Measurements from ENCODE around the gene TJP2.

The TJP2 gene

DNA sequence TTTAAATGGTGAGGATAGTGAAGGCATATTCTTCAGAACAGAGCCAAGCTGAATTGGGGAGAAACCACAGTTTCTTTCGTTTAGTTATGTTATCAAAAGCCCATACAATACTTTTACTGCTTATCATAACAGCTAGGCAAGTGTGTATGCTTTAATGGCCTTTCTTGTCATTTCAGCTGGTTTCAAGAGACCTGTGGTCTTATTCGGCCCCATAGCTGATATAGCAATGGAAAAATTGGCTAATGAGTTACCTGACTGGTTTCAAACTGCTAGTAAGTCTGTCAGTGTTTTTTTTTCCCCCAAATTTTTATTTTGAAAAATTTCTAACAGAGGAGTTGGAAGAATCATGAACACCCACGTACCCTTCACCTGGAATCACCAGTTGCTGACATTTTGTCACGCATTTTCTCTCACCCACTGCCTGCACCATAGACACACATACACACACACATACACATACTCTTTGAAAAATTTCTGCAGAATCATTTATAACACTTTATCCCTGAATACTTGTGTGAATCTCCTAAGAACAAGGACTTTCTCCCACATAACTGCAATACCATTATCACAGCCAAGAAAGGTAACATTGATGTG, 63.7 kb downstream of the TJP2 start:
- FAIRE-seq, result no peak

DNA sequence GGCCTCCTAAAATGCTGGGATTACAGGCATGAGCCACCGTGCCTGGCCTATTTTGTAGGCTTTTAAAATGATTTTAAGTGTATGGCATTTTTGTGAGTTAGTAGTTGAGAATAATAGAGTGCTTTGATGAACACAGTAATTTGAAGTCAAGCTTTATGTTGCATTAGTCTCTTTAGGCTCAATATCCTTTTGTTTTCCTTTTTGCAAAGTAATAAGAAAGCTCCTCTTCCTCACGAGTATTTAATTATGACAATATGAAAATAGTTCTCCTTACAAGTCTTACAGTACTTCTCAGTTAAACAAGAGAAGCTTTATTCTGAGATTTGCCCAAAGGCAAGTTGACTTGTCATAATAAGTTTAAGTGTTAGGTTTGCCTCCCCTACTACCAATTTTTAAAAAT, 69.0 kb downstream of the TJP2 start:
- no peak for FAIRE-seq

DNA sequence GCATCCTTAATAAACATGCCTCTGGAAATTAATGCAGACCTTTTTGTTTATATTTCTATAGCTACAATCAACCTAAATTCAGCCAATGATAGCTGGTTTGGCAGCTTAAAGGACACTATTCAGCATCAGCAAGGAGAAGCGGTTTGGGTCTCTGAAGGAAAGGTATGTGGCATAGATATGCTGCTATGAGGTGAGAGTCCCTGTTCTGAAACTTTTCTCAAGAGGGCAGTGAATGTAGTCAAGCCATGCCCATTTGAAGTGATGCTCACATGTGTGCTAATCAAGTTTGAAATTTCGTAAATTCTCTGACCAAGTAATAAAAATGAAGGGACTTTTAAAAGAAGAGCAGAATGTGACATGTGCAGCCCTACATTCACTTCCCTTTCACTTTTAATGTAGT, 72.6 kb downstream of the TJP2 start:
- no peak for FAIRE-seq

DNA sequence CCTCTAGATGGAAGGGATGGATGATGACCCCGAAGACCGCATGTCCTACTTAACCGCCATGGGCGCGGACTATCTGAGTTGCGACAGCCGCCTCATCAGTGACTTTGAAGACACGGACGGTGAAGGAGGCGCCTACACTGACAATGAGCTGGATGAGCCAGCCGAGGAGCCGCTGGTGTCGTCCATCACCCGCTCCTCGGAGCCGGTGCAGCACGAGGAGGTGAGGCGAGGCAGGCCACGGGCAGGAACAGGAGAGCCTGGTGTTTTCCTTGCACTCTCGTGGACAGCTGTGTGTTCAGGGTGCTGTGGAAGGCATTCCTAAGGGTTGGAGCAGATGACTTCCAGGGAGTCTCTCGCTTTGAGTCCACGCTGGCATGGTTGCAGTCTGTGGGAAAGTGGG, 73.9 kb downstream of the TJP2 start:
- no peak for FAIRE-seq

DNA sequence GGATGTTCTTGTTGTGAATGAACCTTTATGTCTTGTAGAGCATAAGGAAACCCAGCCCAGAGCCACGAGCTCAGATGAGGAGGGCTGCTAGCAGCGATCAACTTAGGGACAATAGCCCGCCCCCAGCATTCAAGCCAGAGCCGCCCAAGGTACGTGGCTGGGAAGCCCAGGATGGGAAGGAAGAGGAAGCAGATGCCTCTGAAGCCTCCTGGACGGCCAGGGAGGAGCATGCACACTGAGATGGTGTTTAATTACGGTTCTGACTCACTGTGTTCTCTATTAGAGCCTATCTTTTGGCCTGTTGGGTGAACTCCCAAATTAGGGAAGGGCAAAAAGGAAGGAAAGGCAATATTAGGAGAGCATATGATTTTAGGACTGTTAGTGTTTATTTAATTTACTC, 75.3 kb downstream of the TJP2 start:
- FAIRE-seq, result no peak

DNA sequence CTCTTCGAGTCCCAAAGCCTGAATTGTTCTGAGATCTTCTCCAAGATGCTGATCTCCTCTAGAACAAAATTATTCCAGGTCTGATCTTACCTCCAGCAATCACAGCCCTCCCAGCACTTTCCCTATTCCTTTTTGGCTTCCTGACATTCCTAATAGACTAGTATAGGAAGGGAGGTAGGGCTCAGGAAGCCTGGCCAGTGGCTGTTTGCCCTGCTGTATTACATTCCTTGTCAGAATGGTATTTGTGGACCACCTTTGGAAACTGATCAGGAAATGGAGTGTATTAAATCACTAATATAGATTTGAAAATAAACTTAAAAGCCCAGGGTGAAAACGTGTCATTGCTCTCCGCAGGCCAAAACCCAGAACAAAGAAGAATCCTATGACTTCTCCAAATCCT, 76.6 kb downstream of the TJP2 start:
- FAIRE-seq, result no peak

DNA sequence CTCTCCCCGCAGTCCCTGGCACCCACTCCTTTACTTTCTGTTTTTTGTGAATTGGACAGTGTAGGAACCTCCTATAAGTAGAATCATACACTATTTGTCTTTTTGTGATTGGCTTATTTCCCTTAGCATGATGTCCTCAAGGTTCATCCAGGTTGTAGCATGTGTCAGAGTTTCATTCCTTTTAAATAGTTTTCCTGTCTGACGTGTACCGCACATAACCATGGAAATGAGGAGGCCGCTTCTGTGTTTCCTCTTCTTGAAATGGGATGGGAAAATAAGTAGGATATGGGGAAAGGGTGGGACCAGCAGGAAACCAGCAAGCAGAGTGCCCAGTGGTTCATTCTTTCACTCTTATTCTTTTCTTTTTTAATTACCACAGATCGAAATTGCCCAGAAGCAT, 78.4 kb downstream of the TJP2 start:
- no peak for FAIRE-seq

DNA sequence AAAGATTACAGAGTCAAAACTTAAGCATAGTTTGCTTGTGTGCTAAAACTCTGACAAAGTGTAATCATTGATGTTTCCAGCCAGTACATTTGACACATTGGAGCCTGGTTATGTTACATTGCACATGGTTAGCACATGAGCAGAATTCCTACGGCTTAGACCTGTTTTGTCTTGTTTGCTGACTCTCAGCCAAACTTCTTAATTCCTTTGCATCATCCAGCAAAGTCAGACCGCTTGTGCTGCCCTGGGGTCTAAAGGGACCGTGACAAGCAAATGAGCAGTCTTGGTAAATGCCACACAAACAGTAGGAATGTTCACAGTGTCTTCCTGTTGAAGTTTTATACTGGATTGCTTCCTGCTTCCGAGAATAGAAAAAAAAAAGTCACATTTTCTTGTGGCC, 79.0 kb downstream of the TJP2 start:
- no peak for FAIRE-seq

DNA sequence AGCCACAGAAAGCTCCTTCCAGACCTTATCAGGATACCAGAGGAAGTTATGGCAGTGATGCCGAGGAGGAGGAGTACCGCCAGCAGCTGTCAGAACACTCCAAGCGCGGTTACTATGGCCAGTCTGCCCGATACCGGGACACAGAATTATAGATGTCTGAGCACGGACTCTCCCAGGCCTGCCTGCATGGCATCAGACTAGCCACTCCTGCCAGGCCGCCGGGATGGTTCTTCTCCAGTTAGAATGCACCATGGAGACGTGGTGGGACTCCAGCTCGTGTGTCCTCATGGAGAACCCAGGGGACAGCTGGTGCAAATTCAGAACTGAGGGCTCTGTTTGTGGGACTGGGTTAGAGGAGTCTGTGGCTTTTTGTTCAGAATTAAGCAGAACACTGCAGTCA, 80.1 kb downstream of the TJP2 start:
- FAIRE-seq, result no peak

DNA sequence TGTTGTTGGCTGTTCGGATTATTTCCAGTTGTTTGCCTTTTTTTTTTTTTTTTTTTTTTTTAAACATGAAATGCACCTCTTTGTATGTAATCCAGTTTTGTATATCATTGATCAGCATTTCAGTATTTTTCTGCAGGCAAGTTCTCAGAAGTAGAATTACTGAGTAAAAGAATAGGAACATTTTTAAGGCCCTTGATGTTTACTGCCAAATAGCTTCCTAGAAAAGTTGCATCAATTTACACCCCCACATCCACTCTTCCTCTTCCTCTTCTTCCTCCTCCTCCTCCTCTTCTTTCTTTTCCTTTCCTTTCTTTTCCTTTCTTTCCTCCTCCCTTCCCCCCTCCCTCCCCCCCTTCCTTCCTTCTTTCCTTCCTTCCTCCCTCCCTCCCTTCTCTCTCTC, 81.5 kb downstream of the TJP2 start:
- FAIRE-seq, result no peak

DNA sequence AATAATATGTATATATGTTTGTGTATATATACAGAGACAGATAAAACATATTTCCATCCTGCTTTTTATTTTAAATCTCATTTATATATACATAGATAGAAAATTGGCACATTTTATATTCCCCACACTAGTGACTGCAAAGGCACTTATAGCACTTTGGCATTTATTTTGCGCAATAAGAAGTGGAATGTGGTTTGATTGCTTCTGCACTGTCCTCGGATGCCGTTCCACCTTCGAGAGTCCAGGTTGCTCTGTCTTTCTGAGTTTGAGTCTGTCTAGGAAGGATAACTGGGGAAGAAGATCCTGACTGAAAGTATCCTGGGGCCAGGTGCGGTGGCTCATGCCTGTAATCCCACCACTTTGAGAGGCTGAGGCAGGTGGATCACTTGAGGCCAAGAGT, 84.5 kb downstream of the TJP2 start:
- FAIRE-seq, result no peak

DNA sequence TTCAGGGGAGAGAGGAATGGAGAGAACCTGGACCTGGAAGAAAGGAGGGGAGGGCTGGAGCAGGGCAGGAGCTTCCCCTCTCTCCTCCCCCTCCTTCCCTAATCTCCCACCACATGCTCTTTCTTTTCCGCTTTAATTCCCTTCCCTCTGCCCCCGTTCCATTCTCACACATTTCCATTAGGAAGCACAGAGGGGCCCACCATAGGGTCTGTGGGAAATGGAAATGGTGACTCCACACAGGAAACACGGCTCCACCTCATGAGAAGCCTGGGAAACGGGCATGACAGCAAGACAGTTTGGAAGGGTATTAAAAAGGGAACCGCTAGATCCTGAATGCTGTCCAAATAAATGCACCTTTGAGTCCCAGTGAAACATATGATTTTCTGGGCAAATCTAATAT, 86.1 kb downstream of the TJP2 start:
- FAIRE-seq, result no peak

DNA sequence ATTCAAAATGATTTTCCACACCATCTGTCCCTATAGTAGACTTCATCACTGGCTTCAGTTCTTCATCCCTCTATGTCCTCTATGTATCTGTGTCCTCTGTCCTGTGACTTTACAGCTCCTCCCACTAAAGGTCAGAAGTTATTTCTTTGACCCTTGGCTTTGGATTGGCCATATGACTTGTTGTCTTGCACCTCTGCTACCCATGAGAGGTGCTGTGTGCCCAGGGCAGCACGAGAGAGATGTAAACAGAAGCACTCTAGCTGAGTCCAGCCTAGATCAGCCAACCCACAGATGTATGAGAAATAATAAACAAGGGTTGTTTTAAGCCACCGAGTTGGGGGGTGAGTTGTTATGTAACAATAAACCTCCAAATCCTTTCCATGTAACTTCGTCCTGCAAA, 87.6 kb downstream of the TJP2 start:
- no peak for FAIRE-seq

DNA sequence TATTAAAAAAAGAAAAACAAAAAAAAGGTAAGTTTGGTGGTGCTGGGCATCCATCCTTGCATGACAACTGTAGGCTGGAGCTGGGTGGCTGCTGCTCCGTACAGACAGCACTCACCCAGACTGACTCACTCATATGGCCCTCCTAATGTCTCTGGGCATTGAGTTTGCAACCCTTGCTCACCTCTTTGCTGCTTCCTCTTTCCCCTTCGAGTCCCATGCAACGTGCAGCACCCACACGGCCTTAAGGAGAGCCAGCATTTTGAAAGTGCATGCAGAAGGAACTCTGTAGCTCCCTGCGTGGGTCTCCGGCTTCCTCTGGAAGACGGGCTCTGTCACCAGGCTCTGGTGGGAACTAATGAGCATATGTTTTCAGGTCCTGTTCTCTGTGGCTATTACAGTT, 90.4 kb downstream of the TJP2 start:
- FAIRE-seq, result no peak

DNA sequence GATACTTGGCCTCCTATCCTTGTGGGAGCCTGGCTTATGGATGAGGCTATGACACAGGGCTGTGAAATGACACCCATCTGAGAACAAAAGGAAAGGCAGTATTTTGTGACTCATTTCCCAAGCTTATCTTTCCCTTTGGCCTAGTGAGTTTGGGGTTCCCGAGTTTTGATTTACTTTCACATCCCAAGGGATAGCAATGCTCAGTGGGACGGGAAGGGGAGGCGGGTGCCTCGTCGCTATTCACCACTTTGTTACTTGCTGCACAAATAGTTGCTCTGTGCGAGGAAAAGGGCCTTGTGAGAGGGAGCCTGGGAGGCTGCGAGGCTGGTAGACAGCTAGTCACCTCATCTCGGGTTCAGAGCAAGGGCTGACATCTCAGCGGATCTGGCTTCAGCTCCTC, 91.8 kb downstream of the TJP2 start:
- no peak for FAIRE-seq

DNA sequence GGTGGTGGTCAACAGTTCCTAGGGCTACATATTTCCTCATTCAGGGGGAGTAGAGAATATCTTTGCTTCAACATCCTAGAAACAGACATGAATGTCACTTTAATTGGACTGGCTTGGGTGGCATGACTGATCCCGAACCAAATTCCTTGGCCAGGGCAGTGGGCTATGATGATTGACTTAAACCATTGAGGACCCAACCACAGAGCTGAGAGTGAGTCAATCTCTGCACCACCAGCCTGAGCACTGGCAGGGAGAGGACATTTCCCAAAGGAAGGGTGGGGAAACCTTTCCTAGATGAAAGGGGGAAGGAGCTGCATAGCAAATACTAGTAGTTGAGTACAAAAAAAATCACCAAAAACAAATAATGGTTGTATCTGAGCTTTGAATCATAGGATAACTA, 98.1 kb downstream of the TJP2 start:
- FAIRE-seq, result no peak

DNA sequence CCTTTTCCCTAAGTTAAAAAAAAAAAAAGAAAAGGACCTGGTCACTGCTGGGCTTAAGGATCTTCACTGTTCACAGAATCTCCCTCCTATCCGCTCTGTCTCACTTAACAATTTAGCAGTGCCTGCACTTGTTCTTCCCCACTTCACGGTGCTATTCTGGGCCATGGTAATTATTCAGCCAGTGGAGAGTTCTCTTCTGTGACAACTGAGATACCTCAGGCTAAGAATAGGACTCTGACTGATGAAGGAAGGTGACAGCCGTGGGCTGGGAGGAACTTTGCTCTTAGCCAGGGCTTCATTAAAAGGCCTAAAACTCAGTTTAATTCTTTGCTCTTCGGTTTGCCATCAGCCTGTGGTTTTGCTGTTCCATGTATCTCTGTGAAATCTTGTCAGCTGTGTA, 99.1 kb downstream of the TJP2 start:
- FAIRE-seq, result no peak

DNA sequence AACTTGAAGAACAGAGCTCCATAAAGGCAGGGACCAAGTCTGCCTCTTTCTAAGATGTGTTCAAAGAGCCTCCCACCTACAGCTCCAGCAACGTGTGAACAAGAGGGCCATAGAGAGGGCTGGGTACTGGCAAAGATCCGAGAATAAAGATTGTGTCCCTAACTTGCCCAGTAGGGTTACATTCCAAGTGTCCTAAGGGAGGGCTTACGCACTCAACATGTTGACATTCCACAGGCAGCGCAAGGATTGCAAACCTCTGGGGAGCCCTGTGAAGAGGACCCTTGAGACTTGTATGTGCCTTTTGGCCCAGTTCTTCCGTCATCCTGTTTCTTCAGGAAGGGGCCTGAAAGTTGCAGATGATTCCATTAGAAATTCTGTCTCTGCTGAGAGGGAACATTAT, 102.7 kb downstream of the TJP2 start:
- no peak for FAIRE-seq

DNA sequence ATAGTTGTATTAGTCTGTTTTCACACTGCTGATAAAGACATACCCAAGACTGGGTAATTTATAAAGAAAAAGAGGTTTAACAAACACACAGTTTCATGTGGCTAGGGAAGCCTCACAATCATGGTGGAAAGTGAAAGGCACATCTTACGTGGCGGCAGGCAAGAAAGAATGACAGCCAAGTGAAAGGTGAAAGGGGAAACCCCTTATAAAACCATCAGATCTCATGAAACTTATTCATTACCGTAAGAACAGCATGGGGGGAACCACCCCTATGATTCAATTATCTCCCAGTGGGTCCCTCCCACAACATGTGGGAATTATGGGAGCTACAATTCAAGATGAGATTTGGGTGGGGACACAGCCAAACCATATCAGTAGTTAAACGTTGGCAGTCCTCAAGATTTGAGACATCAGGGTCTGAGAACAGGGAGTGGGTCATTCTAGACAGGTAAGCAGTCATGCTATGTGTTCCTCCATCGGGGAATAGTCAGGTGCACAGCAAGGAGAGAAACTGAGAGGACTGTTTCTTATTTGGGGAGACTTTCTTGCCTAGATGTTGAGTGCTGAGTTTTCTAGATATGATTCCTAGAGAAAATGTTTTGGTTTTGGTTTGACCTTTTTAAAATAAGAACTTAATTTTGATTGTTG, 105.1 kb downstream of the TJP2 start:
- no peak for FAIRE-seq

DNA sequence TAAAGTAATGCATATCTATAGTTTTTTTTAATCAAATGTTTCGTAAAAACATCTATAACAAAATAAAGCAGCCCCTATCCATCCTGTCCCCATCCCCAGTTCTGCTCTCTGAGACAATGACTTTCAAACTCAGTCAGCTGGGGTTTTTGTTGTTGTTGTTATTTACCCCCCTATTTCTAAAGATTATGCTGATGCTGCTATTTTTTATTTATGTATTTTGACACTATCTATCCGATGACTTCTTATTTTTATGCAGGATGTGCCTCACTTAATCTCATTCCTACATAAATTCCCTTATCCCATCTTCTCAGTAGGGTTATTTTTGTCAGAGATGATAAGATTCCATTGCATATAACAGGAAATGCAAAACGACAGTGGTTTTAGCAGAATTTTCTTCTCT, 105.7 kb downstream of the TJP2 start:
- no peak for FAIRE-seq

DNA sequence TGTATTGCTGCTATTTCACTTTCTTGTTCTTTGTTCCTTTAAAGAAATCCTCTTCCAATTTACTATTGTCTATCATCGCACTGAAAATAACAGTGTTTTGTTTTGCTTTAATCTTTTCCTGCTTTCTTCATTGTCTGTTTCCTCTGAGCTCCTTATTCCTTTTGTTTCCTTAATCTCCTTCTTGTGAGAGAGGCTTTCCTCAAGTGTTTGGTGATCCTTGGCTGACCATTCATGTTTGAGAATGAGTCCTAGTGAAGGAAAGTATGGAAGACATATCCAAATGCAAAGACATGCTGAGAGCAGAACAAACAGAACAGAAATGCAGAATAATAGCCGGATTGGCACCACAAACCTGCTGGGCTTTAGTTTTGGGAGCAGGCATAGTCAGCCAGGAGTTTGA, 108.9 kb downstream of the TJP2 start:
- no peak for FAIRE-seq

DNA sequence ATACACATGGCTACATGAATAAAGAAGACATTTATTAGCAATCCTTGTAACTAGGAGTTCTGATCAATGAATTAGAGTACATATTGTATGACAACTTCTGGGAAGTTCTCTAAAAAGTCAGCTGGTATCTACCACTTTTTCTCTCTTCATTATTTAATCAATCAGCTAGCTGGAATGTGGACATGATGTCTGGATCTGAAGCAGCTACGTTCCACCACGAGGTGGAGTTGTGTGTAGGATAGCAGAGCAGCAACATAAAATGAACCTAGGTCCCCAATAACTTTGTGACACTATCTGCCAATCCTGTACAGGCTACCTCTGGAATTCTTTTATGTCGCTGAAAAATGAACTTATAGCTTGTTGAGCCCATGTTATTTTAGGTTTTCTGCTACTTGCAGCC, 118.0 kb downstream of the TJP2 start:
- FAIRE-seq, result no peak

DNA sequence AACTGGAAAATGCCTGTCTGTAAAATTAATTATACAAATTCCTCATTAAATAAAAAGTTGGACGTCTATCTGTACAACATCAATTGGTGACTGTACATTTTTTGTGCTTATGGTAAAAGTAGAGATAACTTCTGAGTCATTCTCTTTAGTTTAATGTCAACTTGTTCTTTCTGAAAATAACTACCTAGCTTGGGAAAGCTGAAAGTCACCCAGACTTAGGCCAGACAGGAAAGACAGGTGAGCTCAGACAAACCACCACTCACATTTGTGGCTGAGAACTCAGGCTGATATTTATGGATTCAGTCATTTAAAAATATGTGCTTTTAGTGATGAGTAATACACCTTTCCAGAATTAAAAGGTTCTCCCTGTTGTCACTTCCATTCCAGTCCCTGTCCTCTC, 119.1 kb downstream of the TJP2 start:
- no peak for FAIRE-seq

DNA sequence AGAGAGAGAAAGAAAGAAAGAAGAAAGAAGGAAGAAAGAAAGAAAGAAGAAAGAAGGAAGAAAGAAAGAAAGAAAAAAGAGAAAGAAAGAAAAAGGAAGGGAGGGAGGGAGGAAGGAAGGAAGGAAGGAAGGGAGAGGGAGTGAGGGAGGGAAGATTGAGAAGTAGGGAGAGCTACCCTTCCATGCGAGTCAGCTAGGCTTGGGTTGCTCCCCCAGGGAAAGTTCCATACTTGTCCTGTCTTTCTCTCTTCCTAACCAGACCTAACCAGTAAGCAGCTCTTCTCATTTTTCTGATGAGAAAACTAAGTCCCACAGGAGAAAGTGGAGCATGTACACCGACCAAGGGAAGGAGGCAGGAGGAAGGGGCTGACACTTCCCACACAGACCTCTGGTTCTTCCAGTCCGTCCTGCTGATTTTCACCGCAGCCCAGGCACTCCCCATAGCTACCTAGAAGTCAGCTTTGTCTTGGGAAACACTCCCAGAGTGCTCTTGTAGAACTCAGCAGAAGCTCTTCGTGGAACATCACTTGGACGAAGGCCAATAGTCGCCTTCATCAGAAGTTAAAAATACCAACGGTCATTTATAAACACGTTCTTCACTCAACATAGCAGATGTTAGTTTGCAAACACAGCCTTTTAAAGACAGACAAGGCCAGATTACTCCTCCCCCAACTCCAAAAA, 121.9 kb downstream of the TJP2 start:
- no peak for FAIRE-seq
